HUES48 (cell line): ENCODE results near the gene F11.
"Not testable (repeated sequence)": the region's sequence is repeated elsewhere in the genome, so short reads cannot be mapped to it uniquely, and the experiment has no call there.

Experiments
- H3K27ac ChIP-seq: one replicate; pipeline ENCODE4 v1.7.0; 2013; ENCODE audit warnings: low read depth, low read length, inconsistent platforms
- H3K27me3 ChIP-seq: 2 replicates; pipeline ENCODE4 v1.6.1; 2013; ENCODE audit warnings: mild to moderate bottlenecking, low read length; ENCODE audit not compliant: control insufficient read depth, insufficient read depth
- H3K36me3 ChIP-seq: 2 replicates; pipeline ENCODE4 v1.6.1; 2013; ENCODE audit warnings: low read length; ENCODE audit not compliant: control insufficient read depth, insufficient read depth
- H3K4me1 ChIP-seq: 2 replicates; pipeline ENCODE4 v1.6.1; 2013; ENCODE audit warnings: mild to moderate bottlenecking, low read length; ENCODE audit not compliant: control insufficient read depth, insufficient read depth
- H3K4me3 ChIP-seq: 2 replicates; pipeline ENCODE4 v1.5.1; 2013; ENCODE audit warnings: mild to moderate bottlenecking, low read depth, low read length
- H3K9ac ChIP-seq: 2 replicates; pipeline ENCODE4 v1.6.1; 2013; ENCODE audit warnings: mild to moderate bottlenecking, low read depth, low read length, moderate library complexity
- H3K9me3 ChIP-seq: 2 replicates; pipeline ENCODE4 v1.6.1; 2013; ENCODE audit warnings: low read length; ENCODE audit not compliant: control insufficient read depth, insufficient read depth

Gene F11

DNA sequence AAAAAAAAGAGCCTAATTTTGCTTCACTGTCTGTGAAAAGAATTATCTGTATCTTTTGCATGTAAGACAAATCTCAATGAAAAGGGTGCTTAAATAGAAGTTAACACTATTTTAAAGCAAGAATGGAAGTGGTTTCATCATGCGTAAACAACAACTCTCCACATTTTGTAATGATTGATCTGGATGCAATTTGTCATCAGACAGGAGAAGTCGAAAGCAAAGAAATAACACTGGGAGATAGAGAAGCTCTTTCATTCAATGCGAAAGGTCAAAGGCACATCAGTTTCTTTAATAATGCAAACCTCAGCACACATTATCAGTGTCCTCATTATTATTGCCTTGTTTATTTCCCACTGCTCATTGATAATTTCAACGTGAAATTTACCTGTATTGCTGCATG, 29.9 kb upstream of the F11 start:
- Histone ChIP-seq H3K36me3 (no peaks in the 10 kb centered on the region), H3K9me3 (no peaks in the 10 kb centered on the region), H3K27ac (no peak overlapping the region), H3K9ac (no peak overlapping the region), H3K4me3 (no peak overlapping the region), H3K4me1 (peaks cover 9% of the 10 kb centered on the region), H3K27me3 (no peaks in the 10 kb centered on the region)

DNA sequence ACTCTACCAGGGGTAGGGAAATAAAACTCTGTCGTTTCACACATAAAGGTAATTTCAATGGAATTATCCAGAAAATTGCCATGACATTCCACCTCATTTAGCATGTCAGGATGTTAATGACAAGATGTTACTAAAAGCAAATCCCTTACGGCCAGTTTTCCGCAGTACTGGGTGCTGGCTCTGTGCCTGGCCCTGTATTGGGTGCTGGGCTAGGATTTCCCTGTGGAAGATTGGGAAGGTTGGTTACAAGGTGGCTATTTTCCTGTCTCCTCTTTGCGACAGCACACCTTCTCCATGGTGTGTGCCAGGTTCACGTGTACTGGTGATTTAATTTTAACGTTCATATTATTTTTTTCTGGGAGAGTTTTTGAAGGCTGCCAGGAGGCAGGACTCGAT, 25.5 kb upstream of the F11 start:
- no peaks in the 10 kb centered on the region for H3K27me3 ChIP-seq

DNA sequence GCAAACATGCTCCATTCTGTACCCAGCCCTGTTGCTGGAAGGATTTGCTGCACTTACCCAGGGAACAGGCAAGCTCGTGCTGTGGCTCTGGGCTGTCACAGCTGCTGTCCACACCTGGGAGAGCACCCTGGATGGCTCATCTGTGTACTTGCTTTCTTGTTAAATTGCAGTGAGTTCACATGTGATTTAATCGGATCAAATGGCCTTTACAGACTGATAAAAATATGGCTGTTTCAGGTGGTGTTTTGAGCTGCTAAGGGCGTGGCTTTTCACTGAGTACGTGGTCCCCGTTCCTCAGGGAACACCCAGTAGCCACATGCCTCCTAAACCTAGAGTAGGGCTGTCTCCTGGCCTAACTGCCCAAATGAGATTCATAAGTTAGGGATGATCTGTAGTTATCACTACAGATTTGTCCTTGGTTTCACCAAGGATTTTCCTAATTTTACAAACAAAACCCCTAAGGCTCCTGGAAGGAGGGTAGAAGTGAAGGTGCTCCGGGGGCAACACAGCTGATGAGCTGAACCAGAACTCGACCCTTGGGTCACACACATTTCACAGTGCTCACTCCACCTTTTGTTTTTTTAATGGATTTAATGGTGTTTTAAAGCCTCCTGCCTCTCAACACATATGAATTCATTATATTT, 25.0 kb upstream of the F11 start:
- no peak overlapping the region for H3K27ac ChIP-seq
- peaks cover 20% of the 10 kb centered on the region for H3K4me1 ChIP-seq
- peaks cover 12% of the 10 kb centered on the region; the same call in 1 of the 2 replicates for H3K9me3 ChIP-seq
- H3K9ac ChIP-seq, result peak overlapping the region; percentile 35; the same call in 1 of the 2 replicates
- no peak overlapping the region for H3K4me3 ChIP-seq
- no peaks in the 10 kb centered on the region for H3K27me3 ChIP-seq
- H3K36me3 ChIP-seq, result peaks cover 5% of the 10 kb centered on the region; the same call in 1 of the 2 replicates

More for the DNA sequence above, 25.5 kb upstream of the F11 start:
- H3K36me3 ChIP-seq, result peaks cover 5% of the 10 kb centered on the region; the same call in 1 of the 2 replicates
- H3K9me3 ChIP-seq, result 0 out of 2 replicates have a peak, but pooled peaks cover 8% of the 10 kb centered on the region
- H3K9ac ChIP-seq, result 0 out of 2 replicates have a peak overlapping the region, but pooled peaks have one; percentile 23
- no peak overlapping the region for H3K27ac ChIP-seq
- peaks cover 20% of the 10 kb centered on the region for H3K4me1 ChIP-seq
- H3K4me3 ChIP-seq, result no peak overlapping the region

DNA sequence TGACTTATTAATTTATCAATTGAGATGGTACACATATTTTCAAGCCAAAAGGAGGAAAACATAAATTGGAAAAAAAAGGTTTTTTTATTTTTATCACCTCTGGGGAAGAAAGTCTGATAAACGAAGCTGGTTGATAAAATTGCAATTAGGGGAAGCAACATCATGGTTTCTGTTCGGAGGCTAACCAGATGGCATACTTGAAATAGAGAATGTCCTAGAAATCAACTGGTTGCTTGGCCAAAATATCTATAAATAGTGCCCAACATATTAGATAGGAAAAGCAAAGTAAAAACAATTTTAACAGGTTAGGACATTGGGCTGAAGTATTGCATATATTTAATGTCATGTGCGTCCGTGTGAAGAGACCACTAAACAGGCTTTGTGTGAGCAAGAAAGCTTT, 24.4 kb upstream of the F11 start:
- no peaks in the 10 kb centered on the region for H3K27me3 ChIP-seq
- peaks cover 14% of the 10 kb centered on the region; the same call in 1 of the 2 replicates for H3K9me3 ChIP-seq
- no peak overlapping the region; the same call in 1 of the 2 replicates for H3K9ac ChIP-seq
- H3K36me3 ChIP-seq, result peaks cover 5% of the 10 kb centered on the region; the same call in 1 of the 2 replicates
- H3K27ac ChIP-seq, result peak overlapping the region; percentile 15
- H3K4me1 ChIP-seq, result peaks cover 20% of the 10 kb centered on the region
- H3K4me3 ChIP-seq, result no peak overlapping the region

DNA sequence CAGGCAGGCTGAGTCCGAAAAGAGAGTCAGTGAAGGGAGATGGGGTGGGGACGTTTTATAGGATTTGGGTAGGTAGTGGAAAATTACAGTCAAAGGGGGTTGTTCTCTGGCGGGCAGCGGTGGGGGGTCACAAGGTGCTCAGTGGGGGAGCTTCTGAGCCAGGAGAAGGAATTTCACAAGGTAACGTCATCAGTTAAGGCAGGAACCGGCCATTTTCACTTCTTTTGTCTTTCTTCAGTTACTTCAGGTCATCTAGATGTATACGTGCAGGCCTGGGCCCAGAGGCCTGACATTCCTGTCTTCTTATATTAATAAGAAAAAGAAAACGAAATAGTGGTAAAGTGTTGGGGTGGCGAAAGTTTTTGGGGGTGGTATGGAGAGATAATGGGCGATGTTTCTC, 24.0 kb upstream of the F11 start:
- H3K27me3 ChIP-seq, H3K4me3 ChIP-seq, H3K9ac ChIP-seq, H3K36me3 ChIP-seq: not testable (repeated sequence)
- Histone ChIP-seq H3K4me1 (peaks cover 20% of the 10 kb centered on the region), H3K9me3 (peaks cover 14% of the 10 kb centered on the region; the same call in 1 of the 2 replicates), H3K27ac (peak overlapping the region; percentile 15)

DNA sequence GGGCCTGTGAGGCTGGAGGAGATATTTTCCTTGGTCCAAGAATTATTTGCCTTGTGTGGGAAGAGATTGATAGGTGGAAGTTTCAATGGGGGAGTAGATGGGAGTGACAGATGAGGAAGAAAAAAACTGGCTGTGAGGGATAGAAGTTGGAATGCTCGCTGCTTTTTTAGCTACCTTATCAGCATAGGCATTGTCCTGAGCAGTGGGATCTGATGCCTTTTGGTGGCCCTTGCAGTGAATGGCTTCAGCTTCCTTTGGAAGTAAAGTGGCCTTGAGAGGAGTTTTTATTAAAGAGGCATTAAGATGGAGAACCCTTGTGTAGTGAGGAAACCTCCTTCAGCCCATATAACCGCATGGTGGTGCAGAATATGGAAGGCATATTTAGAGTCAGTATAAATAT, 22.7 kb upstream of the F11 start:
- Histone ChIP-seq H3K9ac (no peak overlapping the region), H3K9me3 (peaks cover 14% of the 10 kb centered on the region; the same call in 1 of the 2 replicates), H3K27ac (peak overlapping the region; percentile 50), H3K4me3 (peak overlapping the region; percentile 40; the same call in 1 of the 2 replicates), H3K36me3 (peaks cover 5% of the 10 kb centered on the region; the same call in 1 of the 2 replicates), H3K27me3 (no peaks in the 10 kb centered on the region), H3K4me1 (peaks cover 27% of the 10 kb centered on the region)

DNA sequence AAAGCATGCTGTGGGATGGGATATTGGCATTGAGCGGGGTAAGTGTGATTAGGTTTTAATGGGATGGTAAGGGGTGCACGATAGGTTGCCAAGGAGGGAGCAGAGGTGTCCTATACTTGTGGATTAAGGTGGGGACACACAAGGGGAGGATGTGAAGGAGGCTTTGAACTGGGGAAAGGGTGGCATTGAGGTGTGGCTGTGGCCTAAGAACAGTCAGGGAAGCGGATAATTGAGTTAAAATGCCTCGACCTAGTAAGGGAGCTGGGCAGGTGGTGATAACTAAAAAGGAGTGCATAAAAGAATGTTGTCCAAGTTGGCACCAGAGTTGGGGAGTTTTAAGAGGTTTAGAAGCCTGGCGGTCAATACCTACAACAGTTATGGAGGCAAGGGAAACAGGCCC, 21.2 kb upstream of the F11 start:
- H3K4me1 ChIP-seq, result peaks cover 40% of the 10 kb centered on the region
- peaks cover 14% of the 10 kb centered on the region; the same call in 1 of the 2 replicates for H3K9me3 ChIP-seq
- peak overlapping the region; percentile 41; the same call in 1 of the 2 replicates for H3K9ac ChIP-seq
- no peaks in the 10 kb centered on the region for H3K27me3 ChIP-seq
- no peak overlapping the region for H3K27ac ChIP-seq
- H3K36me3 ChIP-seq, result peaks cover 5% of the 10 kb centered on the region; the same call in 1 of the 2 replicates
- H3K4me3 ChIP-seq, result peak overlapping the region; percentile 43

DNA sequence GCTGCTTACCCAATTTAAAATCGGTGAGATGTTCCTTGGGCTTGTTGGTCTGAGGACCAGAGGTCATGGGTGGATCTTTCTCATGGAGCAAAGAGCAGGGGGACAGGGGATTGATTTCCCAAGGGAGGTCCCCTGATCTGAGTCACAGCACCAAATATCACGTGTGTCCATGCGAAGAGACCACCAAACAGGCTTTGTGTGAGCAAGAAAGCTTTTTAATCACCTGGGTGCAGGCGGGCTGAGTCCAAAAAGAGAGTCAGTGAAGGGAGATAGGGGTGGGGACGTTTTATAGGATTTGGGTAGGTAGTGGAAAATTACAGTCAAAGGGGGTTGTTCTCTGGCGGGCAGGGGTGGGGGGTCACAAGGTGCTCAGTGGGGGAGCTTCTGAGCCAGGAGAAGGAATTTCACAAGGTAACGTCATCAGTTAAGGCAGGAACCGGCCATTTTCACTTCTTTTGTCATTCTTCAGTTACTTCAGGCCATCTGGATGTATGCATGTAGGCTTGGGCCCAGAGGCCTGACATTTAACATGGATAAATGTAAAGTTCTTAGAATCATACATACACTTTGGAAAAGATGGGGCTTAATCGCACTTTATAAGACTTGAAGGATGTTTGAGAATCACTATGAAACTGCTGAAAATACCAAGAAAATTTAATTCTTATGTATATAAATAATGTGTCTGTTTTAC, 18.8 kb upstream of the F11 start:
- H3K36me3 ChIP-seq, H3K27me3 ChIP-seq: not testable (repeated sequence)
- Histone ChIP-seq H3K4me1 (peaks cover 50% of the 10 kb centered on the region), H3K4me3 (peak overlapping the region; percentile 59), H3K9ac (peak overlapping the region; percentile 85), H3K27ac (peak overlapping the region; percentile 100), H3K9me3 (peaks cover 14% of the 10 kb centered on the region; the same call in 1 of the 2 replicates)

DNA sequence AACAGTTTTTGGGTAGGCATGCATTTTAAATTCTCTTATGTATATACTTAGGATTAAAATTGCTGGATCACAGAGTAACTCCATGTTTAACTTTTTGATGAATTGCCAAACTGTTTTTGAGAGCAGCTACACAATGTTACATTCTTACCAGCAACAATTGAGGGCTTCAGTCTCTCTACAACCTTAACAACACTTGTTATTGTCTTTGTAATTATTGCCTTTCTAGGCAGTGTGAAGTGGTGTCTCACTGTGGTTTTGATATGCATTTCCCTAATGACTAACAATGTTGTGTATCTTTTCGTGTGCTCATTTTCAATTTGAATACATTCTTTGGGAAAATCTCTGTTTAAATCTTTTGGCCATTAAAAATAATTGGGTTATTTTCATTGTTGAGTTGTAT, 17.3 kb upstream of the F11 start:
- H3K36me3 ChIP-seq, result peaks cover 5% of the 10 kb centered on the region; the same call in 1 of the 2 replicates
- H3K27me3 ChIP-seq, result no peaks in the 10 kb centered on the region
- H3K9me3 ChIP-seq, result peaks cover 14% of the 10 kb centered on the region; the same call in 1 of the 2 replicates
- H3K27ac ChIP-seq, result peak overlapping the region; percentile 100
- peaks cover 45% of the 10 kb centered on the region for H3K4me1 ChIP-seq
- H3K9ac ChIP-seq, result peak overlapping the region; percentile 80; the same call in 1 of the 2 replicates
- H3K4me3 ChIP-seq, result no peak overlapping the region

DNA sequence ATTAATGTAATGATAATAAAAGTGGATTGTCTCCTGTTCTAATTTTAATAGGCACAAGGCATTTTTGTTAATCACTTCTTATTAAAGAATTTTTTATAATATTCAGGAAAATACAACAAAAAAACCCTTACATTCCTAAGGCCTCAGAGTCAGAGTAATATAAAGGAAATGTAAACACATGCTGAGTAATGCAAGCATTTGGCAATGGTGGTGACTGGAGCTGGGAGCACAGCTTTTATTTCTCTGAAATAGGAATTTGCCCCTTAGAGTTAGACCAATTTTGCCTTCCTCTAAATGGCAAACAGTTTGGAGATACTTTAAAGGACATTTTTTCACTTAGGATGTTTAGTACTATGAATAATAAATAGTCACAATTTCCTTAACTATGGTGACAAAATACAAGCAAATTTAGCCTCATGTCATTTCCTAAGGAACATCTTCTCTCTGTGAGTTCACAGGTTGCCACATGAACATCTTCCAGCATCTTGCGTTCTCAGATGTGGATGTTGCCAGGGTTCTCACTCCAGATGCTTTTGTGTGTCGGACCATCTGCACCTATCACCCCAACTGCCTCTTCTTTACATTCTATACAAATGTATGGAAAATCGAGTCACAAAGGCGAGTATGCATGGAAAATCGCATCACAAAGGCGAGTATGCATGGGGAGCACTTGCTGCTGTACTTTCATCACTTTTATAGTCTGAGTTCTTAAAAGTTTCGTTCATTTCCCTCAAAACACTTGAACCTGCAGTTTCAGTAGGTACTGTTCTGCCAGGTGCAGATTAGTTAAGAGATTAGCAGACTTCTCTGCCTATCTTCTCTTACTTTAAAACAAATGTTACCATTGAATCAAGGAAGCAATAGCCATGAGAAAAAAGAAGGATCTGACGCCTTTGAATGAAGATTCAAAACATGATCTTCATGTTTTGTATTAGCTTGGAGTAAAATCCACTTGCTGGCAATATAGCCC, 15.9 kb upstream of the F11 start:
- no peaks in the 10 kb centered on the region for H3K27me3 ChIP-seq
- H3K4me3 ChIP-seq, result peak overlapping the region; percentile 30; the same call in 1 of the 2 replicates
- peak overlapping the region; percentile 100 for H3K27ac ChIP-seq
- peaks cover 45% of the 10 kb centered on the region for H3K4me1 ChIP-seq
- peaks cover 1% of the 10 kb centered on the region; the same call in 1 of the 2 replicates for H3K36me3 ChIP-seq
- H3K9ac ChIP-seq, result peak overlapping the region; percentile 80
- peaks cover 10% of the 10 kb centered on the region; the same call in 1 of the 2 replicates for H3K9me3 ChIP-seq
